HepG2 (cell line): Measurements from ENCODE around the gene WFDC10A. TPM values are rescaled to one million over a fixed set of nuclear protein-coding genes. Genes with fewer than 3 reads are reported as not detected.

Source experiments
- AKAP8 ChIP-seq: sonication (generic); formaldehyde crosslinking; IDR thresholded peaks from 2 replicates; pipeline ENCODE4 v1.5.1; 2020; ENCODE audit warnings: mild to moderate bottlenecking, missing genetic modification reagents
- FLYWCH1 ChIP-seq: sonication (generic); formaldehyde crosslinking; IDR thresholded peaks from 2 replicates; pipeline ENCODE4 v1.8.1; 2023; ENCODE audit warnings: mild to moderate bottlenecking, missing genetic modification reagents
- GLMP ChIP-seq: sonication (generic); formaldehyde crosslinking; IDR thresholded peaks from 2 replicates; pipeline ENCODE4 v1.9.0; 2021; ENCODE audit warnings: missing genetic modification reagents, mild to moderate bottlenecking, borderline replicate concordance
- LRRFIP1 ChIP-seq: sonication (generic); formaldehyde crosslinking; conservative IDR thresholded peaks from 2 replicates; pipeline ENCODE4 v1.4.0; 2020; ENCODE audit warnings: missing genetic modification reagents
- NAIF1 ChIP-seq: sonication (generic); formaldehyde crosslinking; IDR thresholded peaks from 2 replicates; pipeline ENCODE4 v1.5.0; 2020; ENCODE audit warnings: mild to moderate bottlenecking, missing genetic modification reagents, borderline replicate concordance
- NR0B2 ChIP-seq: sonication (generic); formaldehyde crosslinking; IDR thresholded peaks from 2 replicates; pipeline ENCODE4 v1.4.0; 2020; ENCODE audit warnings: mild to moderate bottlenecking, missing genetic modification reagents
- RNF219 ChIP-seq: sonication (generic); formaldehyde crosslinking; IDR thresholded peaks from 2 replicates; pipeline ENCODE4 v1.5.0; 2020; ENCODE audit warnings: mild to moderate bottlenecking, missing genetic modification reagents
- TIGD3 ChIP-seq: sonication (generic); formaldehyde crosslinking; IDR thresholded peaks from 2 replicates; pipeline ENCODE4 v1.5.1; 2020; ENCODE audit warnings: mild to moderate bottlenecking, missing genetic modification reagents, borderline replicate concordance
- YEATS4 ChIP-seq: sonication (generic); formaldehyde crosslinking; IDR thresholded peaks from 2 replicates; pipeline ENCODE4 v1.4.0; 2020; ENCODE audit warnings: missing genetic modification reagents, borderline replicate concordance
- ZNF101 ChIP-seq: sonication (generic); formaldehyde crosslinking; IDR thresholded peaks from 2 replicates; pipeline ENCODE4 v1.4.0; 2020; ENCODE audit warnings: mild to moderate bottlenecking, low read depth, missing genetic modification reagents, borderline replicate concordance
- ZNF142 ChIP-seq: sonication (generic); formaldehyde crosslinking; IDR thresholded peaks from 2 replicates; pipeline ENCODE4 v1.4.0; 2020; ENCODE audit warnings: missing genetic modification reagents
- ZNF264 ChIP-seq: sonication (generic); formaldehyde crosslinking; IDR thresholded peaks from 2 replicates; pipeline ENCODE4 v1.4.0; 2020; ENCODE audit warnings: missing genetic modification reagents
- ZNF770 ChIP-seq: sonication (generic); formaldehyde crosslinking; IDR thresholded peaks from 2 replicates; pipeline ENCODE4 v1.5.0; 2020; ENCODE audit warnings: mild to moderate bottlenecking, missing genetic modification reagents
- polyA plus RNA-seq, 8 experiments: library from polyadenylated mRNA; depleted of rRNA in 3 of 8; stranded (reverse) in 7 of 8; unstranded in 1 of 8; fragments of >200 nt; fragmentation: Illumina TruSeq in 4 of 8; extraction: Trizol in 4 of 8; gene quantifications; 2 replicates each; pipeline versions ENCODE4 v1.2.1 to v1.2.3, GENCODE V29; 2011 to 2016; ENCODE audit warnings: low read depth in 4 of 8, missing spikeins in 1 of 8, mixed read lengths in 1 of 8; ENCODE audit not compliant: insufficient read depth in 1 of 8
- total RNA-seq, 5 experiments: library from RNA; depleted of rRNA; stranded (reverse); fragments of >200 nt; fragmentation: Illumina TruSeq; extraction: Trizol; gene quantifications; 2 replicates each; pipeline ENCODE4 v1.2.3, GENCODE V29; 2016; ENCODE audit warnings: low read depth in 1 of 5

The WFDC10A gene
- total and polyA plus RNA-seq, 2 of the 13 experiments (the other 11 are each of a cell fraction or from before 2014, with no cell fraction given), result not detected

GRCh38 chr20:45621593-45621992 lies 7.9 kb upstream of the WFDC10A start (continued):
- TF ChIP-seq GLMP (CRISPR knock-in tag) (no peak), YEATS4 (no peak), RNF219 (no peak), ZNF142 (CRISPR knock-in tag) (no peak), LRRFIP1 (CRISPR knock-in tag) (no peak), TIGD3 (CRISPR knock-in tag) (no peak), AKAP8 (no peak), FLYWCH1 (no peak), ZNF770 (no peak), NAIF1 (CRISPR knock-in tag) (no peak), NR0B2 (CRISPR knock-in tag) (no peak), ZNF101 (CRISPR knock-in tag) (no peak), ZNF264 (CRISPR knock-in tag) (no peak)
